Neural cell (in vitro differentiated cells): ENCODE results near the gene GALNT11. TPM values are rescaled to one million over a fixed set of nuclear protein-coding genes. Genes with fewer than 3 reads are reported as not detected.

ENCODE experiments used
- H2AFZ ChIP-seq: fragments of 200-600, 300-800 bp; sonication (generic), shearing (Covaris generic); 2 replicates; pipeline ENCODE4 v1.6.0; 2014; ENCODE audit warnings: low read depth, mild to moderate bottlenecking, antibody characterized with exemption, low read length, moderate library complexity
- H3F3A ChIP-seq: fragments of 200-600 bp; shearing (Covaris generic); 2 replicates; pipeline ENCODE4 v1.6.1; 2016; ENCODE audit warnings: mild to moderate bottlenecking, moderate library complexity, mixed read lengths, antibody characterized with exemption, low read length; ENCODE audit not compliant: insufficient read depth, poor library complexity, severe bottlenecking
- H3K27ac ChIP-seq: fragments of 200-600, 300-800 bp; sonication (generic), shearing (Covaris generic); 2 replicates; pipeline ENCODE4 v1.5.1; 2014; ENCODE audit warnings: mild to moderate bottlenecking, low read length, moderate library complexity
- H3K27me3 ChIP-seq: fragments of 300-800, 200-600 bp; sonication (generic), shearing (Covaris generic); 2 replicates; pipeline ENCODE4 v1.6.0; 2014; ENCODE audit warnings: mild to moderate bottlenecking, low read depth, low read length, moderate library complexity; ENCODE audit not compliant: insufficient read depth
- H3K36me3 ChIP-seq: fragments of 300-800, 200-600 bp; sonication (generic), shearing (Covaris generic); 2 replicates; pipeline ENCODE4 v1.5.1; 2014; ENCODE audit warnings: mild to moderate bottlenecking, antibody characterized with exemption, low read length, moderate library complexity; ENCODE audit not compliant: insufficient read depth
- H3K4me2 ChIP-seq: fragments of 300-800, 200-600 bp; sonication (generic), shearing (Covaris generic); 2 replicates; pipeline ENCODE4 v1.6.0; 2014; ENCODE audit warnings: mild to moderate bottlenecking, low read length
- H3K4me3 ChIP-seq: fragments of 300-800, 200-600 bp; sonication (generic), shearing (Covaris generic); 2 replicates; pipeline ENCODE4 v1.5.1; 2014; ENCODE audit warnings: mild to moderate bottlenecking, low read length, moderate library complexity
- H3K79me2 ChIP-seq: fragments of 200-600 bp; shearing (Covaris generic); replicated peaks from 2 replicates; pipeline ENCODE4 v1.6.0; 2014; ENCODE audit warnings: mild to moderate bottlenecking, low read length, moderate library complexity; ENCODE audit not compliant: insufficient read depth
- H3K9ac ChIP-seq: fragments of 300-800, 200-600 bp; sonication (generic), shearing (Covaris generic); 2 replicates; pipeline ENCODE4 v1.6.1; 2016; ENCODE audit warnings: mild to moderate bottlenecking, low read length, mixed read lengths
- H3K9me2 ChIP-seq: fragments of 200-600 bp; shearing (Covaris generic); 2 replicates; pipeline ENCODE4 v1.6.1; 2016; ENCODE audit warnings: mild to moderate bottlenecking, low read length, mixed read lengths; ENCODE audit not compliant: insufficient read depth
- H3K9me3 ChIP-seq: fragments of 200-600, 300-800 bp; sonication (generic), shearing (Covaris generic); 2 replicates; pipeline ENCODE4 v1.6.1; 2016; ENCODE audit warnings: mild to moderate bottlenecking, mixed run types, low read length, moderate library complexity, mixed read lengths
- H4K20me1 ChIP-seq: fragments of 200-600 bp; shearing (Covaris generic); 2 replicates; pipeline ENCODE4 v1.6.1; 2016; ENCODE audit warnings: mild to moderate bottlenecking, mixed run types; ENCODE audit not compliant: insufficient read depth
- EP300 ChIP-seq: fragments of 450-650 bp; conservative IDR thresholded peaks from 2 replicates; pipeline ENCODE4 v1.6.1; 2014; ENCODE audit warnings: antibody characterized with exemption, mild to moderate bottlenecking, moderate library complexity; ENCODE audit not compliant: poor library complexity, severe bottlenecking
- EZH2 ChIP-seq: fragments of 200-600, 300-800 bp; shearing (Covaris generic), sonication (generic); IDR thresholded peaks from 2 replicates; pipeline ENCODE4 v1.6.1; 2014; ENCODE audit warnings: antibody characterized with exemption, low read length, borderline replicate concordance, mild to moderate bottlenecking; ENCODE audit not compliant: insufficient read depth, poor library complexity, severe bottlenecking
- MXI1 ChIP-seq: fragments of 450-650 bp; conservative IDR thresholded peaks from 2 replicates; pipeline ENCODE4 v1.6.1; 2014; ENCODE audit warnings: antibody characterized with exemption, mild to moderate bottlenecking; ENCODE audit not compliant: poor library complexity, severe bottlenecking
- POLR2AphosphoS5 ChIP-seq: IDR thresholded peaks from 2 replicates; pipeline ENCODE4 v1.6.1; 2012
- RAD21 ChIP-seq: fragments of 450-650 bp; conservative IDR thresholded peaks from 2 replicates; pipeline ENCODE4 v1.6.1; 2014; ENCODE audit warnings: antibody characterized with exemption, mild to moderate bottlenecking, moderate library complexity
- SMC3 ChIP-seq: fragments of 450-650 bp; conservative IDR thresholded peaks from 2 replicates; pipeline ENCODE4 v1.6.1; 2014; ENCODE audit warnings: antibody characterized with exemption, mild to moderate bottlenecking, moderate library complexity; ENCODE audit not compliant: poor library complexity
- TAF1 ChIP-seq: IDR thresholded peaks from 2 replicates; pipeline ENCODE4 v1.6.1; 2012; ENCODE audit warnings: low read depth
- polyA plus RNA-seq: library from polyadenylated mRNA; depleted of rRNA; stranded (reverse); fragments of >200 nt; gene quantifications from 2 replicates; pipeline ENCODE4 v1.2.3, GENCODE V29; 2014
- TF ChIP-seq, protein P1 (sequence below): fragments of 450-650 bp; IDR thresholded peaks from 2 replicates; pipeline ENCODE4 v1.5.1; 2014; ENCODE audit warnings: antibody characterized with exemption, mild to moderate bottlenecking, moderate library complexity; ENCODE audit not compliant: poor library complexity, severe bottlenecking
- TF ChIP-seq, protein P2 (sequence below): IDR thresholded peaks from 2 replicates; pipeline ENCODE4 v1.6.1; 2012; ENCODE audit warnings: borderline replicate concordance

GALNT11 gene
- polyA plus RNA-seq, 1 donor from 2014 or later = 118 TPM

DNA sequence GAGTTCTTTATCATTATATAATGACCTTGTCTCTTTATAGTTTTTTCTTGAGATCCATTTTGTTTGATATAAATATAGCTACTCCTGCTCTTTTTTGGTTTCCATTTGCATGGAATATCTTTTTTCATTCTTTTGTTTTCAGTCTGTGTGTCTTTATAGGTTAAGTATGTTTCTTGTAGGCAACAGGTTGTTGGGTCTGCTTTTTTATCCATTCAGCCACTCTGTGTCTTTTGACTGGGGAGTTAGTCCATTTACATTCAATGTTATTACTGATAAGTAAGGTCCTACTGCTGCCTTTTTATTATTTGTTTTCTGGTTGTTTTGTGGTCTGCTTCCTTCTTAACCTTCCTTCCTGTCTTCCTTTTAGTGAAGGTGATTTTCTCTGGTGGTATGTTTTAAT lies 21.1 kb downstream of the GALNT11 start:
- Histone ChIP-seq H3F3A (no peaks in the 10 kb centered on the region), H3K9me2 (no peaks in the 10 kb centered on the region), H3K9me3 (peaks cover 14% of the 10 kb centered on the region), H3K27ac (no peak overlapping the region), H3K9ac (no peak overlapping the region), H3K79me2 (peaks cover 17% of the 10 kb centered on the region), H3K27me3 (no peaks in the 10 kb centered on the region), H2AFZ (no peak overlapping the region), H3K4me2 (no peak overlapping the region), H3K36me3 (no peaks in the 10 kb centered on the region), H4K20me1 (no peaks in the 10 kb centered on the region), H3K4me3 (no peak overlapping the region)
- TF ChIP-seq RAD21 = no peak
- TF ChIP-seq, protein P1, sequence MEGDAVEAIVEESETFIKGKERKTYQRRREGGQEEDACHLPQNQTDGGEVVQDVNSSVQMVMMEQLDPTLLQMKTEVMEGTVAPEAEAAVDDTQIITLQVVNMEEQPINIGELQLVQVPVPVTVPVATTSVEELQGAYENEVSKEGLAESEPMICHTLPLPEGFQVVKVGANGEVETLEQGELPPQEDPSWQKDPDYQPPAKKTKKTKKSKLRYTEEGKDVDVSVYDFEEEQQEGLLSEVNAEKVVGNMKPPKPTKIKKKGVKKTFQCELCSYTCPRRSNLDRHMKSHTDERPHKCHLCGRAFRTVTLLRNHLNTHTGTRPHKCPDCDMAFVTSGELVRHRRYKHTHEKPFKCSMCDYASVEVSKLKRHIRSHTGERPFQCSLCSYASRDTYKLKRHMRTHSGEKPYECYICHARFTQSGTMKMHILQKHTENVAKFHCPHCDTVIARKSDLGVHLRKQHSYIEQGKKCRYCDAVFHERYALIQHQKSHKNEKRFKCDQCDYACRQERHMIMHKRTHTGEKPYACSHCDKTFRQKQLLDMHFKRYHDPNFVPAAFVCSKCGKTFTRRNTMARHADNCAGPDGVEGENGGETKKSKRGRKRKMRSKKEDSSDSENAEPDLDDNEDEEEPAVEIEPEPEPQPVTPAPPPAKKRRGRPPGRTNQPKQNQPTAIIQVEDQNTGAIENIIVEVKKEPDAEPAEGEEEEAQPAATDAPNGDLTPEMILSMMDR = no peak
- TF ChIP-seq EP300 = no peak
- no peak for TF ChIP-seq EZH2
- TF ChIP-seq, protein P2, sequence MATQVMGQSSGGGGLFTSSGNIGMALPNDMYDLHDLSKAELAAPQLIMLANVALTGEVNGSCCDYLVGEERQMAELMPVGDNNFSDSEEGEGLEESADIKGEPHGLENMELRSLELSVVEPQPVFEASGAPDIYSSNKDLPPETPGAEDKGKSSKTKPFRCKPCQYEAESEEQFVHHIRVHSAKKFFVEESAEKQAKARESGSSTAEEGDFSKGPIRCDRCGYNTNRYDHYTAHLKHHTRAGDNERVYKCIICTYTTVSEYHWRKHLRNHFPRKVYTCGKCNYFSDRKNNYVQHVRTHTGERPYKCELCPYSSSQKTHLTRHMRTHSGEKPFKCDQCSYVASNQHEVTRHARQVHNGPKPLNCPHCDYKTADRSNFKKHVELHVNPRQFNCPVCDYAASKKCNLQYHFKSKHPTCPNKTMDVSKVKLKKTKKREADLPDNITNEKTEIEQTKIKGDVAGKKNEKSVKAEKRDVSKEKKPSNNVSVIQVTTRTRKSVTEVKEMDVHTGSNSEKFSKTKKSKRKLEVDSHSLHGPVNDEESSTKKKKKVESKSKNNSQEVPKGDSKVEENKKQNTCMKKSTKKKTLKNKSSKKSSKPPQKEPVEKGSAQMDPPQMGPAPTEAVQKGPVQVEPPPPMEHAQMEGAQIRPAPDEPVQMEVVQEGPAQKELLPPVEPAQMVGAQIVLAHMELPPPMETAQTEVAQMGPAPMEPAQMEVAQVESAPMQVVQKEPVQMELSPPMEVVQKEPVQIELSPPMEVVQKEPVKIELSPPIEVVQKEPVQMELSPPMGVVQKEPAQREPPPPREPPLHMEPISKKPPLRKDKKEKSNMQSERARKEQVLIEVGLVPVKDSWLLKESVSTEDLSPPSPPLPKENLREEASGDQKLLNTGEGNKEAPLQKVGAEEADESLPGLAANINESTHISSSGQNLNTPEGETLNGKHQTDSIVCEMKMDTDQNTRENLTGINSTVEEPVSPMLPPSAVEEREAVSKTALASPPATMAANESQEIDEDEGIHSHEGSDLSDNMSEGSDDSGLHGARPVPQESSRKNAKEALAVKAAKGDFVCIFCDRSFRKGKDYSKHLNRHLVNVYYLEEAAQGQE = no peak
- TF ChIP-seq POLR2AphosphoS5 = no peak
- no peak for TF ChIP-seq MXI1
- TF ChIP-seq TAF1 = no peak
- TF ChIP-seq SMC3 = no peak

DNA sequence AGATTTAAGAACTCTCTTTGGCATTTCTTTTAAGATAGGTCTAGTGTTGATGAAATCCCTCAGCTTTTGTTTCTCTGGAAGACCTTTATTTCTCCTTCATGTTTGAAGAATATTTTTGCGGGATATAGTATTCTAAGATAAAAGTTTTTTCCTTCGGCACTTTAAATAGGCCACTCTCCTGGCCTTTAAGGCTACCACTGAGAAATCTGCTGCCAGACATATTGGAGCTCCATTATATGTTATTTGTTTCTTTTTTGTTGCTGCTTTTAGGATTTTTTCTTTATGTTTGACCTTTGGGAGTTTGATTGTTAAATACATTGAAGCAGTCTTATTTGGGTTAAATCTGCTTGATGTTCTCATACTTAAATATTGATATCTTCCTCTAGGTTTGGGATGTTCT lies 22.6 kb downstream of the GALNT11 start:
- TF ChIP-seq POLR2AphosphoS5 (no peak), RAD21 (no peak), EP300 (no peak), MXI1 (no peak), TAF1 (no peak)
- TF ChIP-seq, protein P1 = no peak
- no peak overlapping the region for H3K4me2 ChIP-seq
- no peak overlapping the region for H2AFZ ChIP-seq
- no peaks in the 10 kb centered on the region for H4K20me1 ChIP-seq
- no peaks in the 10 kb centered on the region for H3F3A ChIP-seq
- no peaks in the 10 kb centered on the region for H3K27me3 ChIP-seq
- H3K9me3 ChIP-seq = peaks cover 19% of the 10 kb centered on the region
- no peak overlapping the region for H3K4me3 ChIP-seq
- H3K9me2 ChIP-seq = no peaks in the 10 kb centered on the region
- peaks cover 17% of the 10 kb centered on the region for H3K79me2 ChIP-seq
- H3K36me3 ChIP-seq = no peaks in the 10 kb centered on the region
- H3K9ac ChIP-seq = no peak overlapping the region
- H3K27ac ChIP-seq = no peak overlapping the region
